Measurements from ENCODE around the gene LRRC71.

GRCh38 chr1:156893048-156893953 is 27.1 kb upstream of the LRRC71 start, which contains the start of gene PEAR1:
- TF ChIP-seq POLR2A (IDR thresholded peaks at IDR 0.05) (no peak), POLR2AphosphoS5 (IDR thresholded peaks at IDR 0.05) (peak; percentile 8 to 80 (median 70))
- TF ChIP-seq, protein P1, sequence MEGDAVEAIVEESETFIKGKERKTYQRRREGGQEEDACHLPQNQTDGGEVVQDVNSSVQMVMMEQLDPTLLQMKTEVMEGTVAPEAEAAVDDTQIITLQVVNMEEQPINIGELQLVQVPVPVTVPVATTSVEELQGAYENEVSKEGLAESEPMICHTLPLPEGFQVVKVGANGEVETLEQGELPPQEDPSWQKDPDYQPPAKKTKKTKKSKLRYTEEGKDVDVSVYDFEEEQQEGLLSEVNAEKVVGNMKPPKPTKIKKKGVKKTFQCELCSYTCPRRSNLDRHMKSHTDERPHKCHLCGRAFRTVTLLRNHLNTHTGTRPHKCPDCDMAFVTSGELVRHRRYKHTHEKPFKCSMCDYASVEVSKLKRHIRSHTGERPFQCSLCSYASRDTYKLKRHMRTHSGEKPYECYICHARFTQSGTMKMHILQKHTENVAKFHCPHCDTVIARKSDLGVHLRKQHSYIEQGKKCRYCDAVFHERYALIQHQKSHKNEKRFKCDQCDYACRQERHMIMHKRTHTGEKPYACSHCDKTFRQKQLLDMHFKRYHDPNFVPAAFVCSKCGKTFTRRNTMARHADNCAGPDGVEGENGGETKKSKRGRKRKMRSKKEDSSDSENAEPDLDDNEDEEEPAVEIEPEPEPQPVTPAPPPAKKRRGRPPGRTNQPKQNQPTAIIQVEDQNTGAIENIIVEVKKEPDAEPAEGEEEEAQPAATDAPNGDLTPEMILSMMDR (IDR thresholded peaks at IDR 0.05 in 8 of 11, conservative IDR thresholded peaks at IDR 0.05 in 3 of 11), result peak in 1 of 11 experiments; percentile 14

Data from spleen (tissue), 7 donors.